NCI-H2227 (cell line): ENCODE measurements around the gene C1orf232.

ENCODE experiments used
- DNase-seq: peaks from one replicate; lab custom pipeline; 2025; ENCODE audit not compliant: unreplicated experiment; lab: John Stamatoyannopoulos, UW

The C1orf232 gene

DNA sequence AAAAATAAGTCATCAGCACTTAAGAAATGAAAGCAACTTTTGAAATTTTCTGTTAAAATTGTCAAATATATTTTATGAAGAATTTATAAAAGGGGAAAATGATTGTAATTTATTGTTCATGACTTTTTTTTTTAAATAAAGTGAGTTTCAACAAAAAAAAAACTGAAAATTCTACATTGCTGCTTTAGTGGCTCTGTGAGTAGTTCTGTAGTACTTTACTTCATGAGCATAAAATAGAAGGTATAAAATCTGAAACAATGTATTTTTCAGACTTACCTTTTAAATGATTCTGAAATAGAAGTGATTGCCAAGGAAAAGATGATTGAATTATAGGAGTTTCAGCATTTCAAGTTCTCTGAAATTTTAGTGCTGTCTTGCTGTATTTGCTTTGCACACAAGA is 43.4 kb downstream of the C1orf232 start:
- DNase-seq, result no peak

- DNase-seq, result no peak
Observed at GRCh38 chr1:26124418-26125331, 44.1 kb downstream of the C1orf232 start.

GRCh38 chr1:26122988-26123973 is 45.5 kb downstream of the C1orf232 start:
- no peak for DNase-seq

- no peak for DNase-seq
Observed at GRCh38 chr1:26121854-26122773, 46.6 kb downstream of the C1orf232 start.

DNA sequence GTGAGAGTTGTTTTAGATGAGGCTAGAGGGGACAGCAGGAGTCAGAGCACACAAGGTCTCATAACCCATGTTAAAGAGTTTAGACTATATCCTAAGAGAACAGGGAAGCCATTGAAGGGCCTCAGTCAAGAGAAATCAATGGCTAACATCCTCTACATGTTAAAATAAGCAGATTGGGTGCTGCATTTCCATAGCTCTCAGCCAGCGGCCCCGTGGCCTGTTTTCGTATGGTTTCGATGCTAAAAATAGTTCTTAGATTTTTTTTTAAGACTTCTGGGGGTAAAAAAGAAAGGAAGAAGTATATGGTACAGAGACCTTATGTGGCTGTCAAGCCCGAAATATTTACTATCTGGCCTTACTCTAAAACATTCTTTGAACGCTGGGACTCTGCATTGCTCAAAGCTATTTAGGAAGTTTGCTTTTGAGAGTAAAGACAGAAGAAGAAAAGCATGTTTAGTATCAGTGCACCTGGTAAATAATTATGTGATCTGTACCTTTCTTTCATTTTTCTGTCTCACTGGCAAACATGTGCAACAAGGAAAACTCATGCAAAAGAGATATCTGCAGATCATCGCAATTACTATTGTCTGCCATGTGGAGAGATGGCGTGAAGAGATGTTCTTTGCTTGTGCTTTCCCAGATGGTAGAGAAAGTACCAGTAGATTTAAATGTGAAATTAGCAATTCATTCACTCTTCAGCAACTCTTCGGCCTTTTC is 48.7 kb downstream of the C1orf232 start:
- no peak for DNase-seq

GRCh38 chr1:26114165-26114927 is 54.4 kb downstream of the C1orf232 start:
- no peak for DNase-seq
